Adrenal gland (tissue), 12 donors: Measurements from ENCODE around the gene ZNF77. TPM values are rescaled to one million over a fixed set of nuclear protein-coding genes. Genes with fewer than 3 reads are reported as not detected.
A peak's percentile ranks its signal among the peaks of the same experiment; 100 is the strongest.

Experiments
- DNase-seq, 7 donors: peaks; one replicate each; pipeline ENCODE4 v3.0.0-alpha.2; 2019 to 2020
- H3K27ac ChIP-seq, 5 donors: fragments of 200-600 bp; sonication (generic) in 4 of 5; 1 replicate in 3 of 5; 2 replicates in 2 of 5; pipeline versions ENCODE4 v1.5.1 to v1.8.0; 2016 to 2020; ENCODE audit warnings: mild to moderate bottlenecking in 1 of 5
- H3K27me3 ChIP-seq: fragments of 200-600 bp; 2 replicates; pipeline ENCODE4 v1.8.0; 2021
- H3K36me3 ChIP-seq, 2 donors: fragments of 200-600 bp; replicated peaks in 1 of 2; 1 replicate in 1 of 2; 2 replicates in 1 of 2; pipeline versions ENCODE4 v1.5.1 to v1.8.0; 2018 to 2022
- H3K4me1 ChIP-seq, 2 donors: fragments of 200-600 bp; replicated peaks in 1 of 2; 1 replicate in 1 of 2; 2 replicates in 1 of 2; pipeline versions ENCODE4 v1.5.1 to v1.8.0; 2018 to 2021
- H3K4me3 ChIP-seq, 4 donors: fragments of 200-600 bp; sonication (generic) in 3 of 4; one replicate each; pipeline ENCODE4 v1.5.1; 2016 to 2018
- H3K9me3 ChIP-seq, 3 donors: fragments of 200-600 bp; sonication (generic) in 1 of 3; replicated peaks in 1 of 3; 1 replicate in 2 of 3; 2 replicates in 1 of 3; pipeline versions ENCODE4 v1.5.1 to v1.8.0; 2016 to 2021
- POLR2A ChIP-seq, 2 donors: fragments of 450-650 bp; IDR thresholded peaks; one replicate each; pipeline ENCODE4 v1.6.1; 2017; ENCODE audit warnings: antibody characterized with exemption in 2 of 2, mild to moderate bottlenecking in 2 of 2, moderate library complexity in 1 of 2
- WGBS, 4 donors: extraction: QIAGEN DNeasy Blood & Tissue Kit in 2 of 4; methylation state at CpG; one replicate each; pipeline versions ENCODE4 v1.1.5 to v1.1.7; 2013 to 2017; 5-methylcytosine and 5-hydroxymethylcytosine counted together
- intact Hi-C, 2 donors: fragments of 100-400 bp; cut with DNase I; formaldehyde crosslinking; loops; one replicate each; pipeline versions ENCODE4 v1.14.1 to v1.15.0; 2022 to 2023
- polyA plus RNA-seq, 3 donors: library from polyadenylated mRNA; stranded (reverse); fragments of 200-250 nt in 2 of 3; fragments of 350-450 nt in 1 of 3; fragmentation: Illumina TruSeq in 1 of 3; extraction: RNeasy Lipid Tissue Mini Kit (QIAGEN cat#74804) in 1 of 3; gene quantifications; one replicate each; pipeline ENCODE4 v1.2.3, GENCODE V29; 2013 to 2014
- total RNA-seq, 9 donors: library from RNA; depleted of rRNA in 4 of 9; stranded (reverse); fragments of >200 nt in 4 of 9; fragments of 120-200 nt in 1 of 9; fragmentation: NEBNext Ultra II Directional in 1 of 9; extraction: Animal tissue kit (Norgen Biotek cat#: 25700) in 1 of 9; gene quantifications; one replicate each; pipeline versions ENCODE4 v1.1.0 to v1.2.4, GENCODE V29; 2013 to 2023
- TF ChIP-seq, protein P1 (sequence below), 6 experiments: fragments of 450-650 bp in 4 of 6; fragments of 200-600 bp in 2 of 6; sonication (generic) in 1 of 6; IDR thresholded peaks; 1 replicate in 5 of 6; 2 replicates in 1 of 6; pipeline versions ENCODE4 v1.5.1 to v1.8.0; 2016 to 2021; ENCODE audit warnings: antibody characterized with exemption in 6 of 6, mild to moderate bottlenecking in 2 of 6, moderate library complexity in 1 of 6
- donor health status: healthy with polysubstance abuse.
- donor health status: Bipolar disorder and iron deficiency.
- donor health status: DM: yes; HTN: yes; CAD: no.
- donor health status: DM: no; HTN: no; CAD: no.
- donor health status: DM: no; HTN: no; CAD: no.
- donor health status: DM: yes; HTN: yes; CAD: no.

The ZNF77 gene
- total and polyA plus RNA-seq, 12 donors = 1.1 to 10.6 (median 3.6) TPM

- Histone ChIP-seq H3K36me3 (no peaks in the 10 kb centered on the region), H3K27me3 (no peaks in the 10 kb centered on the region), H3K9me3 (no peaks in the 10 kb centered on the region), H3K4me1 (peaks cover 5 to 7% of the 10 kb centered on the region in 2 donors), H3K4me3 (no peak overlapping the region), H3K27ac (no peak overlapping the region)
- intact Hi-C loops = no loop called here
- TF ChIP-seq POLR2A (IDR thresholded peaks at IDR 0.05) = no peak
- no peak for DNase-seq
- WGBS, 4 donors = 86 to 92% (median 89%) methylated on average over 18 to 53 of the region's 53 CpGs
Observed at GRCh38 chr19:2926341-2927031, 18.3 kb downstream of the ZNF77 start.

DNA sequence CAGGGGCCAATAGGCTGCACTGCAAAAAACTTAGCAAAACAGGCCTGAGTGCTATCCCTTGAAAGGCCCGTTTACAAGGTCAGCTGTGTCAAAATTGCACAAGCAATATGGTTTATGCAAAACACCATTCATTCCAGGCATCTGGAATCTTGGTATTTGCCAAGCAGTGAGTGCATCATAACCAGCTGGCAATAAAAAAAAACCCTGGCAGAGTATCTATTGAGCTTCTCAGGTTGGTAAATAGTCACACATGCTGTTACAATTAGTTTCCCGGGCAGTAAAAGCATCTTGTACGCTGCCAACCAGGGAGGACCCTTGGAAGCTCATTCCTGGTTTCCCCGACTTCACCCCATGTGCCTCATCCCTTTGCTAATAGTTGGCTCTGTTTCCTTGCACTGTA is 21.3 kb downstream of the ZNF77 start:
- Histone ChIP-seq H3K4me1 (peaks cover 5 to 7% of the 10 kb centered on the region in 2 donors), H3K27ac (peak overlapping the region in 3 of 5 donors; percentile 13 to 78 (median 34)), H3K9me3 (no peaks in the 10 kb centered on the region), H3K4me3 (no peak overlapping the region), H3K27me3 (no peaks in the 10 kb centered on the region), H3K36me3 (peaks cover 0 to 5% of the 10 kb centered on the region in 2 donors)
- DNase-seq = peak in 5 of 7 donors; percentile 40 to 76 (median 60)
- no peak for TF ChIP-seq POLR2A (IDR thresholded peaks at IDR 0.05)
- TF ChIP-seq, protein P1, sequence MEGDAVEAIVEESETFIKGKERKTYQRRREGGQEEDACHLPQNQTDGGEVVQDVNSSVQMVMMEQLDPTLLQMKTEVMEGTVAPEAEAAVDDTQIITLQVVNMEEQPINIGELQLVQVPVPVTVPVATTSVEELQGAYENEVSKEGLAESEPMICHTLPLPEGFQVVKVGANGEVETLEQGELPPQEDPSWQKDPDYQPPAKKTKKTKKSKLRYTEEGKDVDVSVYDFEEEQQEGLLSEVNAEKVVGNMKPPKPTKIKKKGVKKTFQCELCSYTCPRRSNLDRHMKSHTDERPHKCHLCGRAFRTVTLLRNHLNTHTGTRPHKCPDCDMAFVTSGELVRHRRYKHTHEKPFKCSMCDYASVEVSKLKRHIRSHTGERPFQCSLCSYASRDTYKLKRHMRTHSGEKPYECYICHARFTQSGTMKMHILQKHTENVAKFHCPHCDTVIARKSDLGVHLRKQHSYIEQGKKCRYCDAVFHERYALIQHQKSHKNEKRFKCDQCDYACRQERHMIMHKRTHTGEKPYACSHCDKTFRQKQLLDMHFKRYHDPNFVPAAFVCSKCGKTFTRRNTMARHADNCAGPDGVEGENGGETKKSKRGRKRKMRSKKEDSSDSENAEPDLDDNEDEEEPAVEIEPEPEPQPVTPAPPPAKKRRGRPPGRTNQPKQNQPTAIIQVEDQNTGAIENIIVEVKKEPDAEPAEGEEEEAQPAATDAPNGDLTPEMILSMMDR (IDR thresholded peaks at IDR 0.05) = no peak
- intact Hi-C loops = no loop called here
- WGBS, 4 donors = 27 to 51% (median 35%) methylated on average over 4 of the region's 4 CpGs

DNA sequence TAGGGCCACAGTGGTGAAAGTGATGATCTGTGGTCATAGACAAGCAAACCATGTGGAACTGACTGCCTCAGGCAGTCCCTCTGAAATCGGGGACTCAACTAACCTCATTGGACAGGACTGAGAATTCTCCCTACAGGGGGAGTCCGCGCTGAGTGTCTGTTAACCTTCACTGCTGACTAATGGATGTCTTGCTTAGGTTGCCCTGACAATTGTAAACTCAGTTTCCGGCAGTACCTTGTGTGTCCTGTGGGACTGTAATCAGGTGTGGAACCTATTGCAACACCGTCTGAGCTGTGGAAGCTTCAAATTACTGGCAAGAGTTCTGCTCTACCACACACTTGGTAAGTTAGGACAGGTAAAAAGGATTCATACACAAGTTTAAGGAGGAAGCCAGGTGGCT is 21.8 kb downstream of the ZNF77 start:
- H3K27me3 ChIP-seq = no peaks in the 10 kb centered on the region
- WGBS, 4 donors = 31 to 85% (median 45%) methylated on average over 3 to 5 of the region's 5 CpGs
- H3K27ac ChIP-seq = peak overlapping the region in 3 of 5 donors; percentile 13 to 78 (median 33)
- peaks cover 0 to 5% of the 10 kb centered on the region in 2 donors for H3K36me3 ChIP-seq
- peaks cover 5 to 7% of the 10 kb centered on the region in 2 donors for H3K4me1 ChIP-seq
- H3K9me3 ChIP-seq = no peaks in the 10 kb centered on the region
- no peak for TF ChIP-seq POLR2A (IDR thresholded peaks at IDR 0.05)
- TF ChIP-seq, protein P1 (IDR thresholded peaks at IDR 0.05) = peak in 3 of 6 experiments; percentile 29 to 31 (median 31)
- intact Hi-C loops = no loop called here
- no peak overlapping the region for H3K4me3 ChIP-seq
- peak in 1 of 7 donors; percentile 30 for DNase-seq

DNA sequence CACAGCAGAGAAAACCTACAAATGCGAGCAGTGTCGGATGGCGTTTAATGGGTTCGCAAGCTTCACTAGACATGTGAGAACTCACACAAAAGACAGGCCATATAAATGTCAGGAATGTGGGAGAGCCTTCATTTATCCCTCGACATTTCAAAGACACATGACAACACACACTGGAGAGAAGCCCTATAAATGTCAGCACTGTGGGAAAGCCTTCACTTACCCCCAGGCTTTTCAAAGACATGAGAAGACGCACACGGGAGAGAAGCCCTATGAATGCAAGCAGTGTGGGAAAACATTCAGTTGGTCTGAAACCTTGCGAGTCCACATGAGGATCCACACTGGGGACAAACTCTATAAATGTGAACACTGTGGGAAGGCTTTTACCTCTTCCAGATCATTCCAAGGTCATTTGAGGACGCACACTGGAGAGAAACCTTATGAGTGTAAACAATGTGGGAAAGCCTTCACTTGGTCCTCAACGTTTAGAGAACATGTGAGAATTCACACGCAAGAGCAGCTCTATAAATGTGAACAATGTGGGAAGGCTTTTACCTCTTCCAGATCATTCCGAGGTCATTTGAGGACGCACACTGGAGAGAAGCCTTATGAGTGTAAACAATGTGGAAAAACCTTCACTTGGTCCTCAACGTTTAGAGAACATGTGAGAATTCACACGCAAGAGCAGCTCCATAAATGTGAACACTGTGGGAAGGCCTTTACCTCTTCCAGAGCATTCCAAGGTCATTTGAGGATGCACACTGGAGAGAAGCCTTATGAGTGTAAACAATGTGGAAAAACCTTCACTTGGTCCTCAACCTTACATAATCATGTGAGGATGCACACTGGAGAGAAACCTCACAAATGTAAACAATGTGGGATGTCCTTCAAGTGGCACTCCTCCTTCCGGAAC is 27.2 kb downstream of the ZNF77 start:
- Histone ChIP-seq H3K4me3 (no peak overlapping the region), H3K9me3 (no peaks in the 10 kb centered on the region), H3K27me3 (no peaks in the 10 kb centered on the region), H3K36me3 (peaks cover 0 to 27% of the 10 kb centered on the region in 2 donors), H3K27ac (no peak overlapping the region), H3K4me1 (no peaks in the 10 kb centered on the region)
- WGBS, 4 donors = 88 to 98% (median 94%) methylated on average over 16 of the region's 16 CpGs
- TF ChIP-seq, protein P1 (IDR thresholded peaks at IDR 0.05) = no peak
- no peak for TF ChIP-seq POLR2A (IDR thresholded peaks at IDR 0.05)
- peak in 1 of 7 donors; percentile 10 for DNase-seq
- intact Hi-C loops = no loop called here
